ENCODE measurements around the gene RBM12.

RBM12 gene

GRCh38 chr20:35653430-35653734 is 11.3 kb downstream of the RBM12 start:
- no peak for DNase-seq

- no peak for DNase-seq
Observed at GRCh38 chr20:35652641-35653429, 11.9 kb downstream of the RBM12 start.

- DNase-seq = no peak
Observed at GRCh38 chr20:35651958-35652357, 12.7 kb downstream of the RBM12 start.

- DNase-seq = no peak
Observed at GRCh38 chr20:35650632-35651031, 14.1 kb downstream of the RBM12 start.

- DNase-seq = no peak
Observed at GRCh38 chr20:35648836-35649235, 15.9 kb downstream of the RBM12 start.

- DNase-seq = no peak
Observed at GRCh38 chr20:35644806-35645205, 19.9 kb downstream of the RBM12 start.

GRCh38 chr20:35643045-35643444 is 21.7 kb downstream of the RBM12 start:
- DNase-seq = no peak

- DNase-seq = no peak
Observed at GRCh38 chr20:35641743-35642142, 23.0 kb downstream of the RBM12 start.

- DNase-seq = no peak
Observed at GRCh38 chr20:35640724-35641123, 24.0 kb downstream of the RBM12 start.

GRCh38 chr20:35638751-35639150 is 25.9 kb downstream of the RBM12 start:
- DNase-seq = no peak

- DNase-seq = no peak
Observed at GRCh38 chr20:35637276-35637675, 27.4 kb downstream of the RBM12 start.

- DNase-seq = no peak
Observed at GRCh38 chr20:35636095-35636494, 28.6 kb downstream of the RBM12 start.

GRCh38 chr20:35635652-35636051 is 29.0 kb downstream of the RBM12 start:
- DNase-seq = no peak

GRCh38 chr20:35632539-35633115 is 32.1 kb downstream of the RBM12 start:
- DNase-seq = no peak

- DNase-seq = no peak
Observed at GRCh38 chr20:35630636-35631035, 34.1 kb downstream of the RBM12 start.

GRCh38 chr20:35629427-35630145 is 35.1 kb downstream of the RBM12 start:
- DNase-seq = no peak

GRCh38 chr20:35627121-35627520 is 37.6 kb downstream of the RBM12 start:
- no peak for DNase-seq

- no peak for DNase-seq
Observed at GRCh38 chr20:35626386-35627001, 38.2 kb downstream of the RBM12 start.

- DNase-seq = no peak
Observed at GRCh38 chr20:35625584-35626385, 38.9 kb downstream of the RBM12 start.

- no peak for DNase-seq
Observed at GRCh38 chr20:35621560-35621946, 43.1 kb downstream of the RBM12 start.

- DNase-seq = no peak
Observed at GRCh38 chr20:35620818-35621559, 43.7 kb downstream of the RBM12 start.

Measured in CD4-positive, alpha-beta T cell treated with Interferon alpha-2 for 1 hour (primary cell).